ENCODE measurements around the gene RASD1.

DNA sequence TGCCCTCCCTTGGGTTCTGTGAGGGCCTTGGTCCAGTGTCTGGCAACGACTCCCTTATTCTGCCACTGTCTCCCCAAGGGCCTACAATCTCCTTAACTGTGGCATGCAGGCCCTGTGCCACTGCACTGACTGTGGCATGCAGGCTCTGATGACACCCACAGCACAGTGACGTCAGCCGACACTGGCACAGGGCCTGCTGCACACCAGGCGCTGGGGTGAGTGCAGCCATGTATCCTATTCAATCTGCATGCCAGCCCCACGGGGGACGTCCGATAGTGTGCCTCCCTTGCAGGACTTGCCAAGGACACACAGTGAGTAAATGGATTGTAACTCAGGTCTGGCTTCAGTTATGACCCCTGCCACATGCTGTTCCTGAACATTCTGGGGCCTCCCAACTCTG lies 39.8 kb upstream of the RASD1 start:
- TF ChIP-seq POLR2AphosphoS5 (IDR thresholded peaks at IDR 0.05; ENCODE audit: low read depth, low read length) (no peak), SPI1 (IDR thresholded peaks at IDR 0.05; ENCODE audit: low read depth, low read length) (no peak)

Data from GM12891 (cell line).